ENCODE results near the gene B4GALNT2.

- TF ChIP-seq EZH2 (IDR thresholded peaks at IDR 0.05; ENCODE audit: insufficient read depth, poor library complexity, severe bottlenecking) (no peak), EZH2phosphoT487 (IDR thresholded peaks at IDR 0.05; ENCODE audit: insufficient read depth, low read depth) (no peak)
These were observed 28.0 kb upstream of the B4GALNT2 start for GRCh38 chr17:49104511-49105074.
